Measurements from ENCODE around the gene GTF2H1. TPM values are rescaled to one million over a fixed set of nuclear protein-coding genes. Genes with fewer than 3 reads are reported as not detected.

GTF2H1 gene
- total and polyA plus RNA-seq, 7 donors = 14.5 to 39.2 (median 23.0) TPM

DNA sequence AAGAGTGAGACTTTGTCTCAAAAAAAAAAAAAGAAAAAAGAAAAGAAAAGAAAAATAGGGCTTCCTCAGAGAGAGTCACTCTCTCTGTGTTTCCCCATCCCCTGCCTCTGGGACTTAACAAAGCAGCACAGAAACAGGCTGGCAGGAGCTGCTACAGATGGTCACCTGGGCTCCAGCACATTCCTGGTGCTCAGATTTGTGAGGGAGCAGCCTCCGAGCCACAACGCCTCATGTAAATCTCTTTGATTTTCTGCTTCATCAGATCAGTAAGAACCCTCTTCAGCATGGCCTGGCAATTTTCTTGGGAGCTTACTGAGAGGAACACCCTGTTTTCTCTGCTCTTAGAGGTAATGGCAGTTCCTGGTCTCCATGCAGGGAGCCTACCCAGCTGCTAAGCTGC is 56.8 kb downstream of the GTF2H1 start:
- TF ChIP-seq, protein P1, sequence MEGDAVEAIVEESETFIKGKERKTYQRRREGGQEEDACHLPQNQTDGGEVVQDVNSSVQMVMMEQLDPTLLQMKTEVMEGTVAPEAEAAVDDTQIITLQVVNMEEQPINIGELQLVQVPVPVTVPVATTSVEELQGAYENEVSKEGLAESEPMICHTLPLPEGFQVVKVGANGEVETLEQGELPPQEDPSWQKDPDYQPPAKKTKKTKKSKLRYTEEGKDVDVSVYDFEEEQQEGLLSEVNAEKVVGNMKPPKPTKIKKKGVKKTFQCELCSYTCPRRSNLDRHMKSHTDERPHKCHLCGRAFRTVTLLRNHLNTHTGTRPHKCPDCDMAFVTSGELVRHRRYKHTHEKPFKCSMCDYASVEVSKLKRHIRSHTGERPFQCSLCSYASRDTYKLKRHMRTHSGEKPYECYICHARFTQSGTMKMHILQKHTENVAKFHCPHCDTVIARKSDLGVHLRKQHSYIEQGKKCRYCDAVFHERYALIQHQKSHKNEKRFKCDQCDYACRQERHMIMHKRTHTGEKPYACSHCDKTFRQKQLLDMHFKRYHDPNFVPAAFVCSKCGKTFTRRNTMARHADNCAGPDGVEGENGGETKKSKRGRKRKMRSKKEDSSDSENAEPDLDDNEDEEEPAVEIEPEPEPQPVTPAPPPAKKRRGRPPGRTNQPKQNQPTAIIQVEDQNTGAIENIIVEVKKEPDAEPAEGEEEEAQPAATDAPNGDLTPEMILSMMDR (IDR thresholded peaks at IDR 0.05) = no peak
- Histone ChIP-seq H3K9me3 (no peaks in the 10 kb centered on the region), H3K27ac (no peak overlapping the region), H3K27me3 (ENCODE audit: insufficient read depth in 3 of 3, low read length in 2 of 3) (no peaks in the 10 kb centered on the region), H3K36me3 (ENCODE audit: insufficient read depth in 1 of 2, low read depth in 1 of 2) (no peaks in the 10 kb centered on the region), H3K4me3 (no peak overlapping the region), H3K4me1 (peaks cover 18% of the 10 kb centered on the region)
- no peak for ATAC-seq
- no peak for DNase-seq
- WGBS, 3 donors = 56 to 90% (median 58%) methylated on average over 2 of the region's 2 CpGs
- intact Hi-C loops (cut with DNase I) = no loop called here

DNA sequence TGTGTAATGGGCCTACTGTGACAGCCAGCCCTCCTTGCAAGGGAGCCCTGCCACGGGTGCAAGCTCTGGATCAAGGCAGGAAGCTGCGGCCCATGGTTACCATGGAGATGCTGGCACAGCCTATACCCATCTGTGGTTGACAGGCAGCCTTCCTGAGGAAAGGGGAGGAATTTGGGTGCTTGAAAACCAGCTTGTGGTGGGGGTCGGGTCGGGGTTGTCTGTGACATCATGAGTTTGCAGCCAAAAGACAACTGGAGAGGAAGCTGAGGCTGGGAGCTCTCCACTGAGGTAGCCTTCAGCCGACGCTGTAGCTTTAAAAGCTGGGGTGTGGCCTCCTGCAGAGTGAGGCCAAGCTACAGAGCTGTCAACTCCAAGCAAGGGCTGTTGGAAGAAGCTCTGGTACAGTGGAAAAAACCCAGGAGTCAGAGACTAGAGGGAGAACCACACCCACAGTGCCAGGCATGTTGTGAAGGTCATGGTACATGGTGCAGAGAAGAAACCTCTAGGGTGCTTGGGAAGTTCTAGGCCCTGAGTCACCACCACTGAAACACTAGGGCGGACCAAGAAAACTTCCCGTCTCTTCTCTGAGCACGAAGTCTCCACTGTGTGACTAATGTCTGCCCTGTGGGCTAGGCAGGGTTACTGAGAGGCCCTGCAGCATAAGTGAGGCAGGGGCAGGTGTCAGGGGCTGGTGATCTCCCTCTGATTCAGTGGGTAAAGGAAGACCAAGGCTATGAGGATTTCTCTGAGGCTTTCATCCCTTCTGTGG is 61.2 kb downstream of the GTF2H1 start:
- WGBS, 3 donors = 9 to 30% (median 13%) methylated on average over 8 to 9 of the region's 9 CpGs
- intact Hi-C loops (cut with DNase I) = no loop called here
- TF ChIP-seq, protein P1 (IDR thresholded peaks at IDR 0.05) = no peak

DNA sequence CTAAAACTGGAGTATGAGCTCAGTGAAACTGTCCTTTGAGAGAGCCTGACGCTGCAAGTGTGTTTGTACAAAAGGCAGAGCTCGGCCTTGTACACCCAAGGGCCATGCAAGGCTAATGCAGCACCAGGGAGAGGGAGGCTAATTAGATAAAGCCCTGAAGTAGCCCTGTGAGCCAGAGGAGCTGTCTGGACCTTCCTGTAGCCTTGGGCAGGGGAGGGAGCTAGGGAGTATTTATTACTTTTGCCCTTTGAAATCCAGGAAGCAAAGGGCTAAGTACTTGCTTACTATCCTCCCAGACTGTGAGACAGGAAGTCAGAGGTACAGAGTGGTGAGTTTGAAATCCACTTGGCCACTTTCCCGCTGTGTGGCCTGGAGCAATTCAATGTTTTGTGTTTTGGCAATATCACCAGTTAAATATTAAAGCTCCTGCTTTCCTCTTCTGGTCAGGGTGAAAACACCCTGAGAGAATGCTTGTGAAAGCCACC is 61.8 kb downstream of the GTF2H1 start:
- peak overlapping the region; percentile 99 for H3K27ac ChIP-seq
- H3K27me3 ChIP-seq (ENCODE audit: insufficient read depth in 3 of 3, low read length in 2 of 3) = no peaks in the 10 kb centered on the region
- intact Hi-C loops (cut with DNase I) = no loop called here
- no peaks in the 10 kb centered on the region for H3K36me3 ChIP-seq (ENCODE audit: insufficient read depth in 1 of 2, low read depth in 1 of 2)
- TF ChIP-seq, protein P1 (IDR thresholded peaks at IDR 0.05) = no peak
- 6 to 18% (median 16%) methylated on average over 3 of the region's 3 CpGs for WGBS, 3 donors
- H3K4me1 ChIP-seq = peaks cover 28% of the 10 kb centered on the region
- no peaks in the 10 kb centered on the region for H3K9me3 ChIP-seq
- H3K4me3 ChIP-seq = peak overlapping the region; percentile 37
- ATAC-seq = peak; percentile 71 to 86 (median 78)
- DNase-seq = peak; percentile 64 to 74

More for the DNA sequence above, 61.2 kb downstream of the GTF2H1 start:
- Histone ChIP-seq H3K27me3 (ENCODE audit: insufficient read depth in 3 of 3, low read length in 2 of 3) (no peaks in the 10 kb centered on the region), H3K4me3 (peak overlapping the region; percentile 37), H3K36me3 (ENCODE audit: insufficient read depth in 1 of 2, low read depth in 1 of 2) (no peaks in the 10 kb centered on the region), H3K9me3 (no peaks in the 10 kb centered on the region), H3K27ac (peak overlapping the region; percentile 99), H3K4me1 (peaks cover 28% of the 10 kb centered on the region)
- ATAC-seq = peak; percentile 91 to 96 (median 94)
- DNase-seq = peak; percentile 82 to 89

DNA sequence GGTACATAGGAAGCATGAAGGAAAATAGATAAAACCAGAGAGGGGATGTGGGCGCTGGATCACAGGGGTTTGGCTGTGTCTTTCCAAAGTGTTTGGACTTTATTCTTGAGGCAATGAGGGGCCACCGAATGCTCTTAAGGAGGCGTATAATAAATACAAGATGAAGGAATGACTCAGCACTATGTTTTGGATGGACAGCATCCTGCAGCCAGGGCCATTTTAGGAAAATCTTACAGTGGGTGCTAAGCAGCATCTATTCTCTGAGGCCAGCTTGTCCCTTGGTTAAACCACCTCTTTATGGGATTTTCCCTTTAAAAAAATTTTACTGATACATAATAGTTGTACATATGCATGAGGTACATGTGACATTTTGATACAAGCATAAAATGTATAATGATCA is 67.7 kb downstream of the GTF2H1 start:
- H3K4me3 ChIP-seq = no peak overlapping the region
- DNase-seq (no peak), ATAC-seq (no peak)
- H3K36me3 ChIP-seq (ENCODE audit: insufficient read depth in 1 of 2, low read depth in 1 of 2) = no peaks in the 10 kb centered on the region
- no peaks in the 10 kb centered on the region for H3K9me3 ChIP-seq
- H3K4me1 ChIP-seq = peaks cover 9% of the 10 kb centered on the region
- TF ChIP-seq, protein P1 (IDR thresholded peaks at IDR 0.05) = no peak
- intact Hi-C loops (cut with DNase I) = loop anchor here in 1 of 2 donors (5.0 kb wide), 1 partner anchor 307 kb away; the partner anchor contains the start of gene TMEM86A
- H3K27ac ChIP-seq = no peak overlapping the region
- no peaks in the 10 kb centered on the region for H3K27me3 ChIP-seq (ENCODE audit: insufficient read depth in 3 of 3, low read length in 2 of 3)
- 86 to 94% (median 86%) methylated on average over 3 of the region's 3 CpGs for WGBS, 3 donors
